ENCODE measurements around the gene EGFL7.

The EGFL7 gene

DNA sequence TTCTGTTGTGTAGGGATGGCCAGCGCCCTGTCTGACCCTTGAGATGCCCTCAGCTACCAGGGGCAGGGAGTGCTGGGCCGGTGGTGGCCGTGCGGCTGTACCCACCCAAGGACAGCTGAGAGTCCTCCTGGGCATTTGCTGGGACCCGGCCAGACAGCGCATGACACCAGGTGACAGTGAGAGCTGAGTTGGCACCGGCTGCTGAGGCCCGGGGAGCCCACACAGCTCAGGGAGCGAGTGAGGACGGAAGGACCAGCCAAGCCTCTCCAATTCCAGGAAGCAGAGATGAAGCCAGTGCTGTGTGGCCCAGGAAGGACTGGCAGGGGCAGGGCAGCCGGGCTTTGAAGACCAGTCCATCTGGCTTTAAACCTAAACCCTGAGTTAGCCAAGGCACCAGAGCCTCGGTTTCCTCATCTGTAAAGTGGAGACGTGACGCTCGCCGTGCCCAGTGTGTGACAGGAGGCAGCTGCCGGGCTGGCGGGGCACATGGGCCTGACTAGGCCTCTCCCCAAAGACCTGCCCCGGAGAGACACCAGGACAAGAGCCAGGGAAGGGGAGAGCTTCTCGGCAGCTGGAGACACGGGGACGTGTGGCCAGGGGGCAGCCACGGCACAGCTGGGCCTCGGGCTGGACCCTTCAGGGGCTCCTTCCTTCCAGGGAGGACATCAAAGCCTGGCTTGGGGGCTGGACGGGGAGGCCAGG is 27.5 kb downstream of the EGFL7 start:
- H3K36me3 Mint-ChIP-seq (ENCODE audit: low read depth) = no peaks in the 10 kb centered on the region
- H3K27ac Mint-ChIP-seq = no peak overlapping the region
- TF ChIP-seq, protein P1, sequence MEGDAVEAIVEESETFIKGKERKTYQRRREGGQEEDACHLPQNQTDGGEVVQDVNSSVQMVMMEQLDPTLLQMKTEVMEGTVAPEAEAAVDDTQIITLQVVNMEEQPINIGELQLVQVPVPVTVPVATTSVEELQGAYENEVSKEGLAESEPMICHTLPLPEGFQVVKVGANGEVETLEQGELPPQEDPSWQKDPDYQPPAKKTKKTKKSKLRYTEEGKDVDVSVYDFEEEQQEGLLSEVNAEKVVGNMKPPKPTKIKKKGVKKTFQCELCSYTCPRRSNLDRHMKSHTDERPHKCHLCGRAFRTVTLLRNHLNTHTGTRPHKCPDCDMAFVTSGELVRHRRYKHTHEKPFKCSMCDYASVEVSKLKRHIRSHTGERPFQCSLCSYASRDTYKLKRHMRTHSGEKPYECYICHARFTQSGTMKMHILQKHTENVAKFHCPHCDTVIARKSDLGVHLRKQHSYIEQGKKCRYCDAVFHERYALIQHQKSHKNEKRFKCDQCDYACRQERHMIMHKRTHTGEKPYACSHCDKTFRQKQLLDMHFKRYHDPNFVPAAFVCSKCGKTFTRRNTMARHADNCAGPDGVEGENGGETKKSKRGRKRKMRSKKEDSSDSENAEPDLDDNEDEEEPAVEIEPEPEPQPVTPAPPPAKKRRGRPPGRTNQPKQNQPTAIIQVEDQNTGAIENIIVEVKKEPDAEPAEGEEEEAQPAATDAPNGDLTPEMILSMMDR (IDR thresholded peaks at IDR 0.05; ENCODE audit: unreplicated experiment in 3 of 3) = no peak
- H3K27me3 Mint-ChIP-seq (ENCODE audit: low read depth) = peaks cover 3% of the 10 kb centered on the region
- no peak overlapping the region for H3K4me3 Mint-ChIP-seq
- peaks cover 7% of the 10 kb centered on the region for H3K4me1 Mint-ChIP-seq
- no peaks in the 10 kb centered on the region for H3K9me3 Mint-ChIP-seq

GRCh38 chr9:136690806-136691261 is 28.1 kb downstream of the EGFL7 start:
- Mint-ChIP-seq H3K4me1 (peaks cover 7% of the 10 kb centered on the region), H3K36me3 (ENCODE audit: low read depth) (no peaks in the 10 kb centered on the region), H3K9me3 (no peaks in the 10 kb centered on the region), H3K27ac (peak overlapping the region in 1 of 3 experiments; percentile 27), H3K27me3 (ENCODE audit: low read depth) (peaks cover 5% of the 10 kb centered on the region), H3K4me3 (no peak overlapping the region)
- TF ChIP-seq, protein P1 (IDR thresholded peaks at IDR 0.05; ENCODE audit: unreplicated experiment in 3 of 3) = no peak

DNA sequence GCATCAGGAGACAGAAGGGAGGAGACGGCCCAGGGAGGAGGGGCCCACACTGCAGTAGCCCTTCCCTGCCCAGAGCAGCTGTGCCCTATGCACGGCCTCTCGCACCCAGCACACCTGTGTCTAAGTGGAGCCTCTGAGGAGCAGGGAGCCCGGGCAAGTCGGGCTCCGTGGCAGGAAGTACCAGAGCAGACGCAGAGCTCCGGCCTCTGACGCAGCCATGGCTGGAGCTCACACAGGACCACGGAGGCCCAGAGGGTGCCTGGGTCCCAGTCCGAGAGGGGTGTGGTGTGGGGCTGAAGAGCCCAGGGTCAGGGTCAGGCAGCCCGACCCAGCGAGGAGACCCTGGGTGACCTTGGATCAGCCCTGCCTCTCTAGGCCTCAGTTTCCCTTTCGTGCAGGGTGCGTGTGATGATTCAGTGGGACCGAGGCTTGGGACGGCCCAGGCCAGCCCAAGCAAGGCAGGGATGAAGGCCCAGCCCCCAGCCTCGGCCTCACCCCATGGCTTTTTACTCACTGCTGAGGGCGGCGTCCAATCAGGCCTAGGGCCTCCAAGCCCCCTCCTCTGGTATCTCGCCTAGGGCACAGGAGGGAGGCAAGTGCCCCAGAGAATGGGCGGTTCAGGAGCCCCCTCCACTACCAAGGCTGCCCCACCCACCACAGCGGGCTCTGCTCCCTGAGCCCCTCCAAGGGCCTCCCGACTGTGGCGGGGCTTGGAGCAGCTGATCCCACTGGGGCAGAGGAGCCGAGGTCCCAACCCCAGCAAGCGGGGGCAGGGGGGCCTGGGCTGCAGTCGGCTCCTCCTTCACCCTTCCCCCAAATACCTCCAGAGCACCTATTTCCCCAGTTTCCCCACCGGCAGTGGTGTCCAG is 28.8 kb downstream of the EGFL7 start:
- peaks cover 5% of the 10 kb centered on the region for H3K27me3 Mint-ChIP-seq (ENCODE audit: low read depth)
- H3K36me3 Mint-ChIP-seq (ENCODE audit: low read depth) = no peaks in the 10 kb centered on the region
- H3K4me1 Mint-ChIP-seq = peaks cover 7% of the 10 kb centered on the region
- no peak overlapping the region for H3K4me3 Mint-ChIP-seq
- H3K27ac Mint-ChIP-seq = peak overlapping the region in 1 of 3 experiments; percentile 27
- H3K9me3 Mint-ChIP-seq = no peaks in the 10 kb centered on the region
- TF ChIP-seq, protein P1 (IDR thresholded peaks at IDR 0.05; ENCODE audit: unreplicated experiment in 3 of 3) = no peak

GRCh38 chr9:136692185-136693134 is 29.7 kb downstream of the EGFL7 start:
- Mint-ChIP-seq H3K9me3 (no peaks in the 10 kb centered on the region), H3K27me3 (ENCODE audit: low read depth) (peaks cover 7% of the 10 kb centered on the region), H3K36me3 (ENCODE audit: low read depth) (no peaks in the 10 kb centered on the region), H3K27ac (peak overlapping the region in 2 of 3 experiments; percentile 19 to 72), H3K4me1 (peaks cover 11% of the 10 kb centered on the region), H3K4me3 (no peak overlapping the region)
- TF ChIP-seq, protein P1 (IDR thresholded peaks at IDR 0.05; ENCODE audit: unreplicated experiment in 3 of 3) = no peak

DNA sequence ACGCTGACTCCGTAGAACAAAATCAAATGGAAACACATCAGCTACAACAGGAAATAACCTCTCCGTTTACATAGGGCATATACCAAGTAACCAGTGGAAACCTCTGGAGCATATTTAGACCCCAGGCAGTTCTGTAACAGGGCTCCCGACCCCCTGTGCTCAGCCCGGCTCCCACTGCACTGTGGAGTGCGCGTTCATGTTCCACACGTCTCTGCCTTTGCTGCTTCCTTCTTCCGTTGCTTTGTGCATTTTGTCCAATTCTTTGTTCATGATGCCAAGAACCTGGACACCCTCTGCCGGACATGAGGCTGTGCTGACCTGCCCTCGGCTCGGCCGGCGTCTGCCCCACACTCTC is 30.4 kb downstream of the EGFL7 start:
- Mint-ChIP-seq H3K27me3 (ENCODE audit: low read depth) (peaks cover 13% of the 10 kb centered on the region), H3K27ac (peak overlapping the region in 2 of 3 experiments; percentile 19 to 72), H3K36me3 (ENCODE audit: low read depth) (no peaks in the 10 kb centered on the region), H3K4me1 (peaks cover 12% of the 10 kb centered on the region), H3K9me3 (no peaks in the 10 kb centered on the region), H3K4me3 (no peak overlapping the region)
- TF ChIP-seq, protein P1 (IDR thresholded peaks at IDR 0.05; ENCODE audit: unreplicated experiment in 3 of 3) = no peak

Measured in nephron (organoid).